K562 (cell line): Measurements from ENCODE around the gene ZFP62. TPM values are rescaled to one million over a fixed set of nuclear protein-coding genes. Genes with fewer than 3 reads are reported as not detected.

ENCODE experiments used
- ATAC-seq: fragments of 200-7000 bp; cut with Tn5 transposase; 3 replicates; pipeline ENCODE4 v1.9.1; 2020; ENCODE audit warnings: moderate library complexity
- BruUV-seq: library from RNA; stranded (reverse); fragments of 400-500 nt; replicated peaks from 2 replicates; lab custom pipeline; 2021; lab: Mats Ljungman, UMichigan
- CTCF ChIA-PET: fragments of 300-600 bp; formaldehyde crosslinking; extraction: SDS; loops from one replicate; lab custom pipeline; 2021; ENCODE audit warnings: low intra/inter-chr PET ratio; lab: Yijun Ruan, JAX
- POLR2A ChIA-PET: fragments of 300-600, 350-650 bp; sonication (Branson Sonifier 250); formaldehyde crosslinking; extraction: SDS; loops from one replicate; lab custom pipeline; 2021; ENCODE audit warnings: antibody characterized with exemption, inconsistent platforms; lab: Yijun Ruan, JAX
- DNase-seq, 4 experiments: peaks; one replicate each; pipeline versions ENCODE4 v3.0.0 to v3.0.0-alpha.2; 2011 to 2018; ENCODE audit warnings: low spot score in 3 of 4, mixed read lengths in 3 of 4; ENCODE audit errors: extremely low read depth in 1 of 4
- FAIRE-seq: peaks from 2 replicates; lab custom pipeline; 2011; peaks lifted over from hg19 to GRCh38; lab: Jason Lieb, UNC
- H2AFZ ChIP-seq: 2 replicates; pipeline ENCODE4 v1.6.0; 2011; ENCODE audit warnings: low read depth, low read length, control low read depth, inconsistent platforms
- H3K27ac ChIP-seq: fragments of 200-600 bp; 3 replicates; pipeline ENCODE4 v1.8.0; 2011; ENCODE audit warnings: low read depth, mild to moderate bottlenecking, control low read depth, inconsistent platforms, low read length, moderate library complexity, mixed read lengths; ENCODE audit errors: extremely low read depth
- H3K27me3 ChIP-seq, 2 experiments: fragments of 300-600 bp in 1 of 2; 2 replicates in 1 of 2; 3 replicates in 1 of 2; pipeline versions ENCODE4 v1.6.0 to v1.8.0; 2011; ENCODE audit warnings: inconsistent platforms in 2 of 2, low read length in 2 of 2, mild to moderate bottlenecking in 1 of 2, mixed read lengths in 1 of 2, moderate library complexity in 1 of 2; ENCODE audit not compliant: control insufficient read depth in 2 of 2, insufficient read depth in 2 of 2
- H3K36me3 ChIP-seq: fragments of 300-600 bp; 3 replicates; pipeline ENCODE4 v1.8.0; 2011; ENCODE audit warnings: mild to moderate bottlenecking, low read length, inconsistent platforms; ENCODE audit not compliant: control insufficient read depth, insufficient read depth
- H3K4me1 ChIP-seq, 2 experiments: fragments of 200-600 bp in 1 of 2; replicated peaks in 1 of 2; 2 replicates in 1 of 2; 3 replicates in 1 of 2; pipeline versions ENCODE4 v1.5.1 to v1.8.0; 2011; ENCODE audit warnings: inconsistent platforms in 2 of 2, low read length in 2 of 2, mild to moderate bottlenecking in 1 of 2, mixed read lengths in 1 of 2, moderate library complexity in 1 of 2; ENCODE audit not compliant: control insufficient read depth in 2 of 2, insufficient read depth in 2 of 2
- H3K4me2 ChIP-seq: 2 replicates; pipeline ENCODE4 v1.6.1; 2011; ENCODE audit warnings: low read length, control low read depth, inconsistent platforms, mixed read lengths; ENCODE audit not compliant: insufficient read depth
- H3K4me3 ChIP-seq: fragments of 200-600 bp; sonication (generic), shearing (Covaris generic); 2 replicates; pipeline ENCODE4 v1.5.1; 2016; ENCODE audit warnings: control low read depth, inconsistent platforms
- H3K79me2 ChIP-seq: fragments of 200-600 bp; 3 replicates; pipeline ENCODE4 v1.8.0; 2011; ENCODE audit warnings: low read length, inconsistent platforms; ENCODE audit not compliant: control insufficient read depth, insufficient read depth
- H3K9ac ChIP-seq, 2 experiments: 2 replicates each; pipeline versions ENCODE4 v1.6.0 to v1.6.1; 2011; ENCODE audit warnings: low read depth in 2 of 2, low read length in 2 of 2, control low read depth in 1 of 2, inconsistent platforms in 1 of 2, mild to moderate bottlenecking in 1 of 2, mixed read lengths in 1 of 2; ENCODE audit not compliant: insufficient read depth in 1 of 2
- H3K9me1 ChIP-seq: one replicate; pipeline ENCODE4 v1.6.0; 2011; ENCODE audit warnings: inconsistent platforms, mild to moderate bottlenecking, low read length, moderate library complexity; ENCODE audit not compliant: control insufficient read depth, insufficient read depth
- H3K9me3 ChIP-seq: replicated peaks from 2 replicates; pipeline ENCODE4 v1.5.1; 2011; ENCODE audit warnings: low read depth, low read length, inconsistent platforms; ENCODE audit not compliant: control insufficient read depth, insufficient read depth
- H4K20me1 ChIP-seq: replicated peaks from 2 replicates; pipeline ENCODE4 v1.6.1; 2011; ENCODE audit warnings: low read length, inconsistent platforms, mixed read lengths; ENCODE audit not compliant: control insufficient read depth, insufficient read depth
- ARID1B ChIP-seq: fragments of 450-650 bp; IDR thresholded peaks from 2 replicates; pipeline ENCODE4 v1.6.1; 2016; ENCODE audit warnings: antibody characterized with exemption, mild to moderate bottlenecking, inconsistent platforms
- GATA2 ChIP-seq: sonication (generic); formaldehyde crosslinking; IDR thresholded peaks from 2 replicates; pipeline ENCODE4 v1.4.0; 2020; ENCODE audit warnings: mild to moderate bottlenecking, missing genetic modification reagents
- GTF2A2 ChIP-seq: IDR thresholded peaks from 2 replicates; pipeline ENCODE4 v1.6.1; 2016; ENCODE audit warnings: mild to moderate bottlenecking, missing genetic modification characterization, missing compliant biosample characterization
- HMBOX1 ChIP-seq: sonication (generic); IDR thresholded peaks from 2 replicates; pipeline ENCODE4 v1.6.1; 2016
- JUND ChIP-seq, 2 experiments: IDR thresholded peaks; 2 replicates in 1 of 2; 3 replicates in 1 of 2; pipeline ENCODE4 v1.6.1; 2011; ENCODE audit warnings: borderline replicate concordance in 2 of 2, low read depth in 2 of 2, low read length in 2 of 2, improper control_type of control experiment in 1 of 2, missing biosample characterization in 1 of 2, missing genetic modification characterization in 1 of 2, missing genetic modification reagents in 1 of 2
- SMARCE1 ChIP-seq: fragments of 450-650 bp; IDR thresholded peaks from 2 replicates; pipeline ENCODE4 v1.7.1; 2016; ENCODE audit warnings: mild to moderate bottlenecking
- ZNF589 ChIP-seq: fragments of 200-800 bp; sonication (Bioruptor generic); IDR thresholded peaks from 2 replicates; pipeline ENCODE4 v1.6.1; 2016; ENCODE audit warnings: low read depth, missing genetic modification characterization, missing compliant biosample characterization
- ZSCAN29 ChIP-seq: fragments of 450-650 bp; IDR thresholded peaks from 2 replicates; pipeline ENCODE4 v1.6.1; 2017
- WGBS: fragments of 100-300 bp; shearing (Covaris generic); methylation state at CpG from one replicate; pipeline ENCODE4 v1.1.6; 2016; ENCODE audit warnings: low coverage, mixed read lengths; ENCODE audit not compliant: insufficient coverage; ENCODE audit errors: missing lambda C conversion rate; 5-methylcytosine and 5-hydroxymethylcytosine counted together
- in situ Hi-C: fragments of 300-500 bp; cut with MboI; formaldehyde crosslinking; loops from 4 replicates; pipeline ENCODE4 v1.15.0; 2018; ENCODE audit warnings: inconsistent platforms, mixed read lengths
- intact Hi-C: fragments of 100-400 bp; cut with micrococcal nuclease; formaldehyde crosslinking; loops from 2 replicates; pipeline ENCODE4 v1.14.2; 2022
- polyA plus RNA-seq, 8 experiments: library from polyadenylated mRNA; depleted of rRNA in 4 of 8; stranded (reverse) in 5 of 8; unstranded in 3 of 8; fragments of >200 nt; fragmentation: Nextera tagmentation in 2 of 8; fragmentation: Illumina TruSeq in 1 of 8; extraction: Ambion mirVana in 2 of 8; extraction: Trizol in 1 of 8; gene quantifications; 2 replicates each; pipeline versions ENCODE4 v1.2.1 to v1.2.3, GENCODE V29; 2011 to 2014; ENCODE audit warnings: inconsistent platforms in 1 of 8, missing spikeins in 1 of 8
- total RNA-seq, 7 experiments: library from RNA; depleted of rRNA in 6 of 7; stranded (reverse); fragments of >200 nt in 6 of 7; fragmentation: Illumina TruSeq in 2 of 7; extraction: Trizol in 2 of 7; gene quantifications; 2 replicates each; pipeline versions ENCODE4 v1.2.1 to v1.2.3, GENCODE V29; 2011 to 2021; ENCODE audit warnings: low replicate concordance in 1 of 7

ZFP62 gene
- total and polyA plus RNA-seq, 9 of the 15 experiments (the other 6 are each of a cell fraction or from before 2014, with no cell fraction given), result 12.2 to 37.5 (median 25.0) TPM

DNA sequence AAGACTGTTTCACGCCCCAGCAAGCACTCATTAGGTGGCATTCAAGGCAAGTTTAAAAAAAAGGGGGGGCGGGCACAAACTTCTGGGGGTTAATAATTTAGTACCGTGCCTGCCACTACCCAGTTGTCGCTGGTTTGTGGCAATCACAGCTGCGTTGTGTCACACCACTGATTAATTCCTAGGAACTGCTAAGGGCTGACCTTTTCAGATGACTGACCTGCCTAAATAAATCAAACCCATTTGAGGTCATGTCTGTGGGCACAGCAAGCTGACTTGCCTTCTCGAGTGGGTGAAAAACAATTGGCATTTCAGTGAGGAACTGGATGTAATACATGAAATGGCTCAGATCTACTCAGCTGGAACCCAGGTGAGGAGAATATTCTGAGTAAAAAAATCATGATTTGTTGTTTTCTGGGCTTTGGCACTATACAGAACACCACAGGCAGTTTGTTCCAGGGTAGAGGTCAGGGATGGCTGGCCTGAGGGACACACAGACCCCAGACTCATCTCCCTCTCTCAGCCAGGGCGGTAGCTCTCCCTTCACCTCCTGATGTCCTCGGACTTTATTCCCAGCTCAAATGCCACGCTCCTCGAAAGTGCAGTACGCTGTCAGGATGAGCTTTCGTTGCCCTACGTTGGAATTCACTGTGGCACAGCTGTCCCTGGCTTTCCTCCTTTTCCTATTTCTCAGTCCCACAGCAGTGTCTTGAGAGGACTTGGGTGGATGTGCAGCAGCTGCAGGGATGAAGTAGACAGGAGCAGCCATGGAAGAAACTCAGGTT, 43.0 kb downstream of the ZFP62 start (continued):
- no peak for TF ChIP-seq GATA2 (CRISPR knock-in tag)
- TF ChIP-seq ZSCAN29, result no peak
- no peak for TF ChIP-seq JUND (IDR thresholded peaks at IDR 0.05; ENCODE audit: borderline replicate concordance, low read depth, low read length)
- TF ChIP-seq JUND (tag; IDR thresholded peaks at IDR 0.05; ENCODE audit: borderline replicate concordance, low read depth, low read length), result no peak

DNA sequence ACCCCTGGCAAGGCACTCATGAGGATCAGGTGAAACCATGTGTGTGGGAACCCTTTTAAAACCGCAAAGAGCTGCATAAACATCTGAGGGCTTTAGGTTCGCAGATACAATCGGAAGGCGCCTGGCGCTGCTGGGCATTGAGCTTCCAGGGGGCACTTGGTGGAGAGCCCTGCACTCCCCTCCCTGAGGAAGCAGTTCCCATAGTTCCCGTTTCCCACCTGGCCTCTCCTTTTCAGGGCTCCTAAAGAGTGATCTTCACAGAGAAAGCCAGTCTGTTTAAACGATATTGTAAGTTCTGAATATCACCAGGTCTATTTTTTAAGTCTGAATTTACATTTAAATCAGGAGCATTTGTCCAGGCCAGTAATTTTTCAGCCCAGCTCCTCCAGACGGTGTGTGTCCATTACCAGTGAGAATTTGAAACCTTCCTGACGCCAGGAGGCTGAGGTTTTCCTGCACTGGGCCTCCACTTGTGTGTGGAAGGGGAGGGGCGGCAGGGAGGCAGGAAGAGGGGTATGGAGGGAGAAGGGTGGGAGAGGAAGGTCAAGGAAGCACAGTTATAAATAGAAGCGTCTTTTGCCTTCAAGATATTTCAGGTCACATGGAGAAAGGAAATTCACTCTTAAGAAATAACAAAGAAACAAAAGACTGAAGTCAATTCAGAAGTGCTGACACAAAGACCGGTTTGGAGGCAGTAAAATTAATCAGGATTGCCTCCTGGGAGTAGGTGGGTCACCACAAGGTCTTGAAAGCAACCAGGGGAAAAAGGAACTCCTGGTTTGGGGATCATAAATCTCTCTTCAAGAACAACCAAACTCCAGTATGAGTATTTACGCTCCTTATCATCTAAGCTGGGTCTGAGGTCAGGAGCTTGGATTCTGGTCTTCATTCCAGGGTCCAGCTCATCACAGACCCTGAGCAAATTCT, 44.2 kb downstream of the ZFP62 start:
- peaks cover 2% of the 10 kb centered on the region; the same call in 2 of the 3 replicates for H3K79me2 ChIP-seq
- H3K4me2 ChIP-seq, result peak overlapping the region; percentile 47; the same call in 1 of the 2 replicates
- no peaks in the 10 kb centered on the region for H3K36me3 ChIP-seq
- intact Hi-C loops (no loop called here), in situ Hi-C loops (no loop called here)
- no peaks in the 10 kb centered on the region for H3K27me3 ChIP-seq
- no peaks in the 10 kb centered on the region for H4K20me1 ChIP-seq
- POLR2A ChIA-PET, result interaction anchor here (0.7 to 3.2 kb wide), 2 partner anchors 11 to 14 kb away, joined by 3 to 14 read pairs; no protein-coding TSS in a partner anchor
- CTCF ChIA-PET, result no interaction called here
- peak overlapping the region; percentile 88 for H2AFZ ChIP-seq
- FAIRE-seq (peak; percentile 58), DNase-seq (no peak), ATAC-seq (peak; percentile 45)
- no peak overlapping the region for H3K4me3 ChIP-seq
- H3K27ac ChIP-seq, result peak overlapping the region; percentile 53; the same call in 2 of the 3 replicates
- H3K9me3 ChIP-seq, result no peaks in the 10 kb centered on the region
- peak overlapping the region; percentile 21 to 51; a peak in 2 of 4 replicates for H3K9ac ChIP-seq
- peaks cover 22 to 42% of the 10 kb centered on the region in 2 experiments for H3K4me1 ChIP-seq
- no peaks in the 10 kb centered on the region for H3K9me1 ChIP-seq
- no TSS peak for BruUV-seq
- WGBS, result 38% methylated on average over 13 of the region's 13 CpGs
- TF ChIP-seq GTF2A2 (tag), result no peak
- TF ChIP-seq ZNF589 (CRISPR knock-in tag), result no peak
- TF ChIP-seq ARID1B, result peak; percentile 19; the same call in 1 of the 2 replicates
- peak; percentile 22; the same call in 1 of the 2 replicates for TF ChIP-seq SMARCE1
- no peak for TF ChIP-seq HMBOX1
